ENCODE data around the gene THOC2. TPM values are rescaled to one million over a fixed set of nuclear protein-coding genes. Genes with fewer than 3 reads are reported as not detected.

THOC2 gene
- total and polyA plus RNA-seq, 3 experiments from 2014 or later: 54.6 to 69.5 (median 63.0) TPM

GRCh38 chrX:123704781-123705180 lies 28.1 kb downstream of the THOC2 start:
- Mint-ChIP-seq H3K27me3 (no peaks in the 10 kb centered on the region), H3K36me3 (peaks cover 0 to 16% (median 4%) of the 10 kb centered on the region in 3 donors), H3K4me3 (no peak overlapping the region), H3K27ac (peak overlapping the region in 1 of 8 donors; percentile 27), H3K9me3 (no peaks in the 10 kb centered on the region), H3K4me1 (peaks cover 2 to 9% (median 5%) of the 10 kb centered on the region in 3 donors)
- Histone ChIP-seq H3K9me3 (ENCODE audit: low read length) (no peaks in the 10 kb centered on the region), H3K27me3 (ENCODE audit: insufficient read depth, low read length, poor library complexity, severe bottlenecking) (no peaks in the 10 kb centered on the region), H3K36me3 (ENCODE audit: insufficient read depth, low read length) (no peaks in the 10 kb centered on the region), H3K27ac (ENCODE audit: low read depth, low read length) (no peak overlapping the region), H3K4me3 (ENCODE audit: low read length) (no peak overlapping the region), H3K4me1 (ENCODE audit: insufficient read depth, low read length) (no peaks in the 10 kb centered on the region)
- no peak for DNase-seq
- ChIA-PET CTCF (no interaction called here), POLR2A (no interaction called here)

GRCh38 chrX:123698979-123699520 lies 33.8 kb downstream of the THOC2 start:
- Mint-ChIP-seq H3K9me3 (no peaks in the 10 kb centered on the region), H3K27ac (no peak overlapping the region), H3K4me1 (peaks cover 2 to 5% (median 3%) of the 10 kb centered on the region in 3 donors), H3K27me3 (no peaks in the 10 kb centered on the region), H3K4me3 (no peak overlapping the region), H3K36me3 (peaks cover 0 to 26% (median 0%) of the 10 kb centered on the region in 3 donors)
- H3K4me3 ChIP-seq (ENCODE audit: low read length): no peak overlapping the region
- H3K36me3 ChIP-seq (ENCODE audit: insufficient read depth, low read length): no peaks in the 10 kb centered on the region
- H3K9me3 ChIP-seq (ENCODE audit: low read length): no peaks in the 10 kb centered on the region
- H3K4me1 ChIP-seq (ENCODE audit: insufficient read depth, low read length): no peaks in the 10 kb centered on the region
- ChIA-PET CTCF (interaction anchor here (0.7 kb wide), 1 partner anchor 936 kb away, joined by 3 read pairs; no protein-coding TSS in a partner anchor), POLR2A (no interaction called here)
- no peak overlapping the region for H3K27ac ChIP-seq (ENCODE audit: low read depth, low read length)
- H3K27me3 ChIP-seq (ENCODE audit: insufficient read depth, low read length, poor library complexity, severe bottlenecking): no peaks in the 10 kb centered on the region
- DNase-seq: no peak

GRCh38 chrX:123696334-123696733 lies 36.5 kb downstream of the THOC2 start:
- Histone ChIP-seq H3K4me1 (ENCODE audit: insufficient read depth, low read length) (no peaks in the 10 kb centered on the region), H3K27ac (ENCODE audit: low read depth, low read length) (no peak overlapping the region), H3K4me3 (ENCODE audit: low read length) (no peak overlapping the region), H3K9me3 (ENCODE audit: low read length) (no peaks in the 10 kb centered on the region), H3K27me3 (ENCODE audit: insufficient read depth, low read length, poor library complexity, severe bottlenecking) (no peaks in the 10 kb centered on the region), H3K36me3 (ENCODE audit: insufficient read depth, low read length) (no peaks in the 10 kb centered on the region)
- Mint-ChIP-seq H3K9me3 (no peaks in the 10 kb centered on the region), H3K36me3 (peaks cover 0 to 44% (median 3%) of the 10 kb centered on the region in 3 donors), H3K4me1 (peaks cover 2 to 5% (median 3%) of the 10 kb centered on the region in 3 donors), H3K27me3 (no peaks in the 10 kb centered on the region), H3K27ac (no peak overlapping the region), H3K4me3 (no peak overlapping the region)
- no peak for DNase-seq
- ChIA-PET CTCF (no interaction called here), POLR2A (no interaction called here)

- no peak overlapping the region for H3K27ac ChIP-seq (ENCODE audit: low read depth, low read length)
- no peak for DNase-seq
- no peak overlapping the region for H3K4me3 ChIP-seq (ENCODE audit: low read length)
- H3K36me3 Mint-ChIP-seq: peaks cover 0 to 47% (median 5%) of the 10 kb centered on the region in 3 donors
- H3K27ac Mint-ChIP-seq: no peak overlapping the region
- ChIA-PET POLR2A (no interaction called here), CTCF (no interaction called here)
- no peaks in the 10 kb centered on the region for H3K4me1 ChIP-seq (ENCODE audit: insufficient read depth, low read length)
- H3K4me1 Mint-ChIP-seq: peaks cover 2 to 5% (median 3%) of the 10 kb centered on the region in 3 donors
- H3K27me3 Mint-ChIP-seq: no peaks in the 10 kb centered on the region
- H3K9me3 ChIP-seq (ENCODE audit: low read length): no peaks in the 10 kb centered on the region
- H3K4me3 Mint-ChIP-seq: no peak overlapping the region
- no peaks in the 10 kb centered on the region for H3K9me3 Mint-ChIP-seq
- H3K27me3 ChIP-seq (ENCODE audit: insufficient read depth, low read length, poor library complexity, severe bottlenecking): no peaks in the 10 kb centered on the region
- no peaks in the 10 kb centered on the region for H3K36me3 ChIP-seq (ENCODE audit: insufficient read depth, low read length)
These were observed 37.6 kb downstream of the THOC2 start for GRCh38 chrX:123695242-123695641.

- Histone ChIP-seq H3K27ac (ENCODE audit: low read depth, low read length) (no peak overlapping the region), H3K4me1 (ENCODE audit: insufficient read depth, low read length) (no peaks in the 10 kb centered on the region), H3K36me3 (ENCODE audit: insufficient read depth, low read length) (no peaks in the 10 kb centered on the region), H3K27me3 (ENCODE audit: insufficient read depth, low read length, poor library complexity, severe bottlenecking) (no peaks in the 10 kb centered on the region), H3K4me3 (ENCODE audit: low read length) (no peak overlapping the region), H3K9me3 (ENCODE audit: low read length) (no peaks in the 10 kb centered on the region)
- no peaks in the 10 kb centered on the region for H3K9me3 Mint-ChIP-seq
- DNase-seq: no peak
- no peak overlapping the region for H3K27ac Mint-ChIP-seq
- H3K4me1 Mint-ChIP-seq: no peaks in the 10 kb centered on the region
- POLR2A ChIA-PET: no interaction called here
- H3K4me3 Mint-ChIP-seq: no peak overlapping the region
- CTCF ChIA-PET: no interaction called here
- H3K36me3 Mint-ChIP-seq: peaks cover 0 to 55% (median 9%) of the 10 kb centered on the region in 3 donors
- no peaks in the 10 kb centered on the region for H3K27me3 Mint-ChIP-seq
These were observed 41.1 kb downstream of the THOC2 start for GRCh38 chrX:123691776-123692175.

- peaks cover 0 to 57% (median 9%) of the 10 kb centered on the region in 3 donors for H3K36me3 Mint-ChIP-seq
- no peak overlapping the region for H3K27ac Mint-ChIP-seq
- H3K27me3 Mint-ChIP-seq: no peaks in the 10 kb centered on the region
- no peaks in the 10 kb centered on the region for H3K4me1 Mint-ChIP-seq
- Histone ChIP-seq H3K4me3 (ENCODE audit: low read length) (no peak overlapping the region), H3K27me3 (ENCODE audit: insufficient read depth, low read length, poor library complexity, severe bottlenecking) (no peaks in the 10 kb centered on the region), H3K36me3 (ENCODE audit: insufficient read depth, low read length) (no peaks in the 10 kb centered on the region), H3K4me1 (ENCODE audit: insufficient read depth, low read length) (no peaks in the 10 kb centered on the region), H3K9me3 (ENCODE audit: low read length) (no peaks in the 10 kb centered on the region), H3K27ac (ENCODE audit: low read depth, low read length) (no peak overlapping the region)
- no peaks in the 10 kb centered on the region for H3K9me3 Mint-ChIP-seq
- no peak overlapping the region for H3K4me3 Mint-ChIP-seq
- POLR2A ChIA-PET: no interaction called here
- no peak for DNase-seq
- CTCF ChIA-PET: no interaction called here
These were observed 44.3 kb downstream of the THOC2 start for GRCh38 chrX:123688524-123688923.

- H3K4me1 ChIP-seq (ENCODE audit: insufficient read depth, low read length): no peaks in the 10 kb centered on the region
- H3K36me3 ChIP-seq (ENCODE audit: insufficient read depth, low read length): no peaks in the 10 kb centered on the region
- H3K27me3 Mint-ChIP-seq: no peaks in the 10 kb centered on the region
- peaks cover 0 to 3% (median 0%) of the 10 kb centered on the region in 5 donors for H3K9me3 Mint-ChIP-seq
- H3K9me3 ChIP-seq (ENCODE audit: low read length): no peaks in the 10 kb centered on the region
- no peak overlapping the region for H3K27ac ChIP-seq (ENCODE audit: low read depth, low read length)
- ChIA-PET CTCF (interaction anchor here (1.0 kb wide), 1 partner anchor 357 kb away, joined by 3 read pairs; no protein-coding TSS in a partner anchor), POLR2A (no interaction called here)
- H3K36me3 Mint-ChIP-seq: peaks cover 0 to 65% (median 8%) of the 10 kb centered on the region in 3 donors
- H3K4me1 Mint-ChIP-seq: no peaks in the 10 kb centered on the region
- H3K27me3 ChIP-seq (ENCODE audit: insufficient read depth, low read length, poor library complexity, severe bottlenecking): no peaks in the 10 kb centered on the region
- peak overlapping the region in 1 of 8 donors; percentile 5 for H3K27ac Mint-ChIP-seq
- no peak overlapping the region for H3K4me3 ChIP-seq (ENCODE audit: low read length)
- no peak overlapping the region for H3K4me3 Mint-ChIP-seq
- DNase-seq: no peak
These were observed 47.6 kb downstream of the THOC2 start for GRCh38 chrX:123685232-123685631.

- DNase-seq: no peak
- ChIA-PET CTCF (no interaction called here), POLR2A (no interaction called here)
- H3K36me3 Mint-ChIP-seq: peaks cover 4 to 69% (median 12%) of the 10 kb centered on the region in 3 donors
- no peaks in the 10 kb centered on the region for H3K27me3 Mint-ChIP-seq
- H3K27ac Mint-ChIP-seq: peak overlapping the region in 2 of 8 donors; percentile 20 to 29
- no peaks in the 10 kb centered on the region for H3K4me1 ChIP-seq (ENCODE audit: insufficient read depth, low read length)
- H3K27ac ChIP-seq (ENCODE audit: low read depth, low read length): no peak overlapping the region
- no peaks in the 10 kb centered on the region for H3K9me3 ChIP-seq (ENCODE audit: low read length)
- no peak overlapping the region for H3K4me3 Mint-ChIP-seq
- H3K36me3 ChIP-seq (ENCODE audit: insufficient read depth, low read length): no peaks in the 10 kb centered on the region
- H3K9me3 Mint-ChIP-seq: peaks cover 0 to 3% (median 0%) of the 10 kb centered on the region in 5 donors
- no peaks in the 10 kb centered on the region for H3K27me3 ChIP-seq (ENCODE audit: insufficient read depth, low read length, poor library complexity, severe bottlenecking)
- no peaks in the 10 kb centered on the region for H3K4me1 Mint-ChIP-seq
- H3K4me3 ChIP-seq (ENCODE audit: low read length): no peak overlapping the region
These were observed 50.7 kb downstream of the THOC2 start for GRCh38 chrX:123682186-123682585.

All from CD8-positive, alpha-beta memory T cell (primary cell).